HG03097 (cell line): ENCODE data around the gene NEK3.
"Not testable (repeated sequence)": the region's sequence is repeated elsewhere in the genome, so short reads cannot be mapped to it uniquely, and the experiment has no call there.

Source experiments
- ATAC-seq: cut with Tn5 transposase; IDR thresholded peaks from one replicate; pipeline ENCODE4 v1.9.1; 2021; ENCODE audit not compliant: unreplicated experiment, low FRiP score

Gene NEK3

DNA sequence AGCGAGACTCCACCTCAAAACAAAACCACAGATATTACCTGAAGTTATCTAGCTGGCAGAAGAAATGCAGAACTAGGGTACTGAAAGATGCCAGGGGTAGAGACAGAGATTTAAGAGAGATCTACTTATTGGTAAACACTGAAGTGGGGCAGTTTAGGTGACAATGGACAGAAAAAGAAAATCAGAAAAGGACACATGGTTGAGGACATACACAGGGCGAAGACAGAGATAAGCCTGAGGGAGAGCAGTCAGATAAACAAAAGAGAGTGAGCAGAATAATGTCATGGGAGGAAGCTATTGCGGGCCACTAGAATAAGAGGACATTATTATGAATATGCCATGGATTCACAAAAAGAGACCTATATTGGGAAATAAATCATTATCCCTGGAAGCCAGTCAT, 33.9 kb downstream of the NEK3 start:
- ATAC-seq: no peak

DNA sequence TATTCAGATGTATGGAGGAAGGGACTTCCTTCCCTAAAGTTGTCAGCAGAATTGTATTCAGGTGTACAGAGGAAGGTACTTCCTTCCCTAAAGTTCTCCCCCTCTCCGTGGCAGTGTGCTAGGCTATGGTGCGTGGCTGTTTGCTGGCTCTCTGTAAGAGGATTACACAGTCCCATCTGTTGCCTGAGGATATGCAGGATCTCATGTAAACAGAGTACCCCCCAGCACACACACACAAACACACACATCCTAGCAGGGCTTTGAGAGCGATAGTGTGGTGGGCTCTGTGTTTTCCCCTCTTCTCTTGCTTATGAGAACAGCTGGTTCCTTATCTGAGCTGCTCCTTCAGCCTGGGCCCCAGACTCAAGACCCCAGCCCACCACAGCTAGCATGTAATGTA, 40.8 kb downstream of the NEK3 start:
- ATAC-seq: no peak

DNA sequence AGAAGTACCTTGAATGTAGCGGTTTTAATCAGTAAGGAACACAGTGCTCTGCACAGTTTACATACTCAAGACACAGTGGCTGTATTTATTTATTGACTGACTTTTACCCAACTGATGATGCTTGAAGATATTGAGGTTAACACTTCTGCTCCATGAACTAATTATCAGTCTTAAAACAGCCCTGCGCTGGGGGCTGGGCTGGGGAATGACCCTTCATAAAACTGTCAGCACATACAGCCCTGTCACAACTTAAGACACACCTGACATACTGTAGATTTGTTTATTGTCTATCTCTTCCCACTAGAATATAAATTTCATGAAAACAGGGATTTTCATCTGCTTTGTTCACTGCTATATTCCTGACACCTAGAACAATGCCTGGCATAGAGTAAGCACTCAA, 41.3 kb downstream of the NEK3 start:
- ATAC-seq: no peak

DNA sequence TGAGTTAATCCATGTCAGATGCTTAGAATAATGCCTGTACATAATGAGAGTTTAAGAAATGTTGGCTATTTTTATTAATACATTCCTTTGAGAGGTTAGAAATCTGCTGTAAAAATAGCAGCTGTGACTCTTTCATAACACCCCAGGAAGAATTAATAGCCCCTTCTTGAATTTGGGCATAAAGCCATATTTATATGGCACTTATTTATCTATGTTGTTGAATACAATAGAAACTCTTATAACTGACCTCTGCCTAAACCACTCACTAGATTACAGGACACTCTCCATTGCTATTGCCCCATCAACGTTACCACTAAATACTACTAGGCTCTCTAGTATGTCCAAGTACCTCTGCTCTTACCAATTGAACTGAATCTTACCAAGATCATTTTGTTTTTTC, 46.8 kb downstream of the NEK3 start:
- no peak for ATAC-seq

DNA sequence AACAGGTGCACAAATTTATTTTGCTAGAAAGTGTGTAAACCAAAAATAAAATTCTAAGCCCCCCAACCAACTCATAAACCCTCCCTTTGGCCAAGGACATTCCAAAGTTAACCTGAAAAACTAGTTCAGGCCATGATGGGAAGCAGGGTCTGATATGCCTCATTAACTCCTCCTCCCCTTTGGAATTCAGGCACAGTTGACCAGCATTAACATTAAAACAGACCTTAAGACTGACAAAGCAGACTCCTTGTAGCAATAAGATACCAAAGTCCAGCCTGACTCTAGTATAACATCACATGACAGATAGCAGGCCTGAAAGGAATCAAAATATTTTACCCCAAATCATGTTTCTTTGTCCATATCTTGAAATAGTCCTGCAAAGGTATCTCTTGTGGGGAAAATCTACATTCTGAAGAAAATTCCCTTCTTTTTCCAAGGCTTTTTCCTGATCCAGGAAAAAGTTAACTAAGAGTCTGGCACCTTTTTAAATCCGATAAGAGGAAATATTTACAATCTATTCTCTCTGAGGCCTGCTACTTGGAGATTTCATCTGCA, 50.2 kb downstream of the NEK3 start:
- no peak for ATAC-seq

DNA sequence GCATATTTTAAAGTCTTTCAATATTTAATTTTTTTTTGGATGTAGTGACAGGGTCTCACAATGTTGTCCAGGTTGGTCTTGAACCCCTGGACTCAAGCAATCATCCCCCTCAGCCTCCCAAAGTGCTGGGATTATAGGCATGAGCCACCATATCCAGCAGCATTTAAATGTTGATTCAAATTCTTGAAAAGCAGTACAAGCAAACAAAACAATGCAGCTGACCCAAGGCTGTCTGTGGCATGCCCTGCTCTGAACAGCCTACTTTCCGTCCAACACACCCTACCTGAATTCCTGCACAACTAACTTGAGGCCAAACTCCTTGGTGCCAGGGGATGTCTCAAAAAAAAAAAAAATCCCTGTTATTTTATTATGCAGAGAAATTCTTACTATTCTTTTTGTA, 53.6 kb downstream of the NEK3 start:
- no peak for ATAC-seq

DNA sequence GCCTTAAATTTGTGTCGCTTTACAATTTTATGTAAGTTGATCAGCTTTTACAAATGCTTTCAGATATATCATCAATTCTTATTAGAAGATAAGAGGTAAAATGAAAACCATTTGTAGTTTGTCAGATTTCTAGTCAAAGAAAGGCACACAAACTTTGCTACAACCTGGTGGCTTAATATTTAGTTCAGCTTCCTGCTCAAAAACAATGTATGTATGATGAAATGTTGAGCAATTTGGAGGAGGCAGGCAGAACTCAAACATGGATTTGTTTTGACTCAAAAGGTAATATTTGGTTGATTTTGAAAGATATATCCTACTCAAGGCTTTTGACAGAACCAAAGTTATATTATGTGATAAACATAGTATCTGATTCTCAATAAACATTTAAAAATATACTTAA, 54.8 kb downstream of the NEK3 start:
- ATAC-seq: no peak

DNA sequence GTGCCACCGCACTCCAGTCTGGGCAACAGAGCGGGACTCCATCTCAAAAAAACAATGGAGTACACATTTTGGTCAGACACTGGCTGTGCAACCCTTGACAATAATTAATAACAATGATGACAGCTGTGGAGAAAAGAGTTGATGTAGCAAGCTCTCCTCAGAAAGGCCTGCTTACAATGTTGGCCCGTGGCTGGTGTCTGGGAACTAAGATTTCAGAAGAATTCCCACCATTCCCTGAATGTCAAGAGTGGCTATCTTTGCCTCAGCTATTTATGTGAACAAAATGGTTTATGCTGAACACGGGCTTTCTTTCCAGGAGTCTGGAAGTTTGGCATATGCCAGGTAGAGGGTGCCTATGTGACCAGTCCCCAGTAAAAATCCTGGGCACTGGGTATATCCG, 56.0 kb downstream of the NEK3 start:
- ATAC-seq: no peak

DNA sequence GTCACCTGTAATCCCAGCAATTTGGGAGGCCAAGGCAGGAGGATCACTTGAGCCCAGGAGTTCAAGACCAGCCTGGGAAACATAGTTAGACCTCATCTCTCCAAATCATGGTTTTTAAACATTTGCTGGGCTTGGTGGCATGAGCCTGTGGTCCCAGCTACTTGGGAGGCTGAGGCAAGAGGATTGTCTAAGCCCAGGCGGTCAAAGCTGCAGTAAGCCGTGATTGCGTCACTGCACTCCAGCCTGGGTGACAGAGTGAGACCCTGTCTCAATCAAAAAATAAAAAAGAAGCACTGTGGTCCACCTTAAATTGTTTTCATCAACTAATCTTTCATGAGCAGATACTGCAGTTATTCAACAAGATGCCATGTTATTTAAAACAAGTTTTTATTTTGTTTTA, 57.0 kb downstream of the NEK3 start:
- ATAC-seq: not testable (repeated sequence)

DNA sequence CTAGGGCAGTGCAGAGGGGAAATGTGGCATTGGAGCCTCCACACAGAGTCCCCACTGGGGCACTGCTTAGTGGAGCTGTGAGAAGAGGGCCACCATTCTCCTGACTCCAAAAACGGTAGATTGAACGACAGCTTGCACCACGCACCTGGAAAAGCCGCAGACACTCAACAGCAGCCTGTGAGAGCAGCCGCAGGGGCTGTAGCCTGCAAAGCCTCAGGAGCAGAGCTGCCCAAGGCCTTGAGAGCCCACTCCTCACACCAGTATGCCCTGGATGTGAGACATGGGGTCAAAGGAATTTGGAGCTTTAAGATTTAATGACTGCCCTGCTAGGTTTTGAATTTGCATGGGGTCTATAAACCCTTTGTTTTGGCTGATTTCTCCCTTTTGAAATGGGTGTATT, 62.2 kb downstream of the NEK3 start:
- ATAC-seq: no peak

DNA sequence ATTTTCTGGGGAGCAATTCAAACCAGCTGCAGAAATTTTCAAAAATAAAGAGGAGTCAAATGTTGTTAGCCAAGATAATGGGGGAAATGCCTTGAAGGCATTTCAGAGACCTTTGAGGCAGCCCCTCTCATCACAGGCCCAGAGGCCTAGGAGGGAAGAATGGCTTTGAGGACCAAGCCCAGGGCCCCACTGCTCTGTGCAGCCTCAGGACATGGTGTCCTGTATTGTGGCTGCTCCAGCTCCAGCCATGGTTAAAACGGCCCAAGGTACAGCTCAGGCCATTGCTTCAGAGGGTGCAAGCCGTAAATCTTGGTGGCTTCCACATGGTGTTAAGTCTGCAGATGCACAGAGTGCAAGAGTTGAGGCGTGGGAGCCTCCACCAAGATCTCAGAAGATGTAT, 62.6 kb downstream of the NEK3 start:
- ATAC-seq: no peak

DNA sequence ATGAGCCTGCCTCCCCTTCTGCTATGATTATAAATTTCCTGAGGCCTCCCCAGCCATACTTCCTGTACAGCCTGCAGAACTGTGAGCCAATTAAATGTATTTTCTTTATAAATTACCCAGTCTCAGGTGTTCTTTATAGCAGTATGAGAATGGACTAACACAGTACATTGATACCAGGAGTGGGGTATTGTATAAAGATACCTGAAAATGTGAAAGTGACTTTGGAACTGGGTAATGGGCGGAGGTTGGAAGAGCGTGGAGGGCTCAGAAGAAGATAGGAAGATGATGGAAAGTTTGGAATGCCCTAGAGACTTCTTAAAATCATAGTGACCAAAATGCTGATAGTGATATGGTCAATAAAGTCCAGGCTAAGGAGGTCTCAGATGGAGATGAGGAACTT, 63.3 kb downstream of the NEK3 start:
- ATAC-seq: no peak

DNA sequence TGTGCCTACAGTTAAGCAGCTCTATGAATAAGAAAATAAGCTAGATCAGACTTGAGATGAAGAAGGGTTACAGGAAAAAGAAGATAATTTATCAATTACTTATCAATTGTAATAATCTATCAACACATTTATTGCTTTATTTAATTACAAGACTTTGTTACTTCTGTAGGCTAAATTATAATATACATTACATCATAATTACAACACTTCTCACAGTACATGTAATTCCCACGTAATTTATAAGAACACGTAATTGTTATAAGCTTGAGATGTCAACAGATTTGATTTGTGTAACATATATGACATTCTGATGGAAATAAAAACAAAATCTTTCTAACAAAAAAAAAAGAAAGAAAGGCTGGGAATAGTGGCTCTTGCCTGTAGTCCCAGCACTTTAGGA, 67.3 kb downstream of the NEK3 start:
- no peak for ATAC-seq

DNA sequence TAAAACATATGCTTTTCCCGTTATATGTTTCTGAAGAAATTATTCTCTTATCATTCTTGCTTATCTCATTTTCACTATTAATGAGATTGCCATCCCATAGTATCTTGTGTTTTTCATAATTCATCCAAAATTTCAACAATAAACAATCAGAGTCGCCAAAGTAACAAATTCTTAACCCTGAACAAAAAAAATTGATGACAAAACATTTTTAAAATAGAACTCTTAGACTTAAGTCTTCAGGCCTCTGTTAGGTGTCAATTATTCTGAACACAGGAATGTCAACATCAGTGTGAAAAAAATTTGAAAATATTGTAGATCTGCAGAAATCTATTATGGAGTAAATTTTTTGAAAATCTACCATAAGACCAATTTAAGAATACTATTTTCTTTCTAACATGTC, 67.9 kb downstream of the NEK3 start:
- ATAC-seq: no peak

DNA sequence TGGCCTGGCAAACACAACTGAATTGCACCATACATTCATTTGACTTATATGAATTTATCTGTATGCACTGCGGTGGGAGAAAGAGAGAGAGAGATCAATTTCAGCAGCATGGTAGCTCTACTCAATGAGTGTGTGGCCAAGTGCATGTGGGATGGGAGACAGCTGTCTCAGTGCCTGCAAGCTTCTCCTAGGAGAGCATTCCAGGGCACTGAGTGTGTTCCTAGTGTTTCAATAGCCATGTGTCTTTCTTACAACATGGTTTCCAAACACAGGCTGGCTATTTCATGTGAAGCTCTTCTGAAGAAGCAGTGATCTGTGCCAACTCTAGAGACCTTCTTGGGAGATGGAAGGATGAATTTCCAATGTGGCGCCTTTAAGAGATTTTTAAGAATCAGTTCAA, 74.0 kb downstream of the NEK3 start:
- ATAC-seq: no peak

DNA sequence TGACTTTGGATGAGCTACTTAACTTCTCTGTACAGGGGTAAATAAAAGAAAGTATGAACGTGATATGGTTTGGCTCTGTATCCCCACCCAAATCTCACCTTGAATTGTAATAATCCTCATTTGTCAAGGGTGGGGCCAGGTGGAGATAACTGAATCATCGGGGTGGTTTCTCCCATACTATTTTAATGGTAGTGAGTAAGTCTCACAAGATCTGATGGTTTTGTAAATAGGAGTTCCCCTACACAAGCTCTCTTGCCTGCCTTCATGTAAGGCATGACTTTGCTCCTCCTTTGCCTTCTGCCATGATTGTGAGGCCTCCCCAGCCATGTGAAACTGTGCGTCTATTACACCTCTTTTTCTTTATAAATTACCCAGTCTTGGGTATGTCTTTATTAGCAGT, 74.4 kb downstream of the NEK3 start:
- ATAC-seq: not testable (repeated sequence)
